ENCODE measurements around the gene IQCM.
"Not testable (repeated sequence)": the region's sequence is repeated elsewhere in the genome, so short reads cannot be mapped to it uniquely, and the experiment has no call there.

IQCM gene

DNA sequence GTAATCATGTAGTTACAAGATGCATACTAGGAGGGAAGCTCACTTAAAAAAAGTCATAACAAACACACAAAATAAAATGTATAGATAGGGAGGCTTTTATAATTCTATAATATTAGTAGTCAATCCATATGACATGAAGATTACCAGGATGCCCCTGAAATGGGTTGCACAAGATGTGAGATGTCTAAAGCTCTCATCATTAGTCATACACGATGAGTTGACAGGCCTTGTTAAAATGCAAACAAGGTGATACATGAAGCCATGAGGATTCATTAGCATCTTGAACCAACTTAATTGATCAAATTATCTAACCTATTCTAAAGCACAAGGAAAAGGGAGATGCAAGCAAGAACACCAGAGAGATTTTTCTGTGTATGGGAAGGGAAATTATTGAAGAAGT lies 470.2 kb downstream of the IQCM start:
- H3K27me3 Mint-ChIP-seq (ENCODE audit: low read depth) = no peaks in the 10 kb centered on the region
- no peaks in the 10 kb centered on the region for H3K4me1 Mint-ChIP-seq (ENCODE audit: low read depth)
- H3K27ac Mint-ChIP-seq = no peak overlapping the region
- no peaks in the 10 kb centered on the region for H3K36me3 Mint-ChIP-seq (ENCODE audit: low read depth)
- no peak overlapping the region for H3K4me3 Mint-ChIP-seq
- H3K9me3 Mint-ChIP-seq = no peaks in the 10 kb centered on the region

DNA sequence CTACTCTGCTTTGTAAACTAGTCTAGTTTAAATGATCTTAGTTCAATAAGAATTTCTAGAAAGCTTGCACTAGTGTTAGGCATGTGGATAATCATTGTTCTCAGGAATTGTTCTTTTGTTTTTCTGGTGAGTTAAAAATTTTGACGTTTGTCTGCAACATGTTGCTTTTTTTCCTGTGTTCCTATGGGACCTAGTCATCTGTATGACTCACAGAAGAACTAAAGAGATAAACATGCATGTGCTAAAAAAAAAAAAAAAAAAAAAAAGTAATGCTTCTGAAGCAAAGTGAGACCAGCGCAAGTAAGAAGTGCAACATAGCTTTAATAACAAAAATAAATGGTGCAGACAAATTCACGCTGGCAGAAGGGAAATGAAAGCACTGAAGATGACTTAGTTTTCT lies 471.2 kb downstream of the IQCM start:
- Mint-ChIP-seq H3K4me3 (no peak overlapping the region), H3K27ac (no peak overlapping the region), H3K27me3 (ENCODE audit: low read depth) (no peaks in the 10 kb centered on the region)

DNA sequence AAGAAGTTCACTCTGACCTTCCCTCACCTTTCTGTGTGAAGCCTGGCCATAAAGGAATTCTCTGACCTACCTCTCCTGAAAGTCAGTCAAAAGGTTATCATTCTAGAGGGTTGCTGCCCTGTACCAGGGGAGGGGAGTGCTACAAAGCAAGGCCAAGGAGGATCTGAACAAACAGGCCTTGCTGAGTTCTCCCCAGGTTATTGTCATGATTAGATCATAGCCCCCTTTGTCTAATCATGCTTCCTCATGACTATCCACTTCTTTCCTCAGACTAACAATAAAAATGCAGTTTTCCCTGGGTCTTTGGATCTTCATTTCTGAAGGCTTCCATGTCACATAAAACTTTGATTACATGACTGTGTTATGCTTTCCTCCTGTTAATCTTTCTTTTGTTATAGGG lies 472.0 kb downstream of the IQCM start:
- Mint-ChIP-seq H3K4me1 (ENCODE audit: low read depth) (no peaks in the 10 kb centered on the region), H3K36me3 (ENCODE audit: low read depth) (no peaks in the 10 kb centered on the region), H3K4me3 (no peak overlapping the region), H3K27me3 (ENCODE audit: low read depth) (no peaks in the 10 kb centered on the region), H3K9me3 (peaks cover 4% of the 10 kb centered on the region), H3K27ac (no peak overlapping the region)

More for the DNA sequence above, 471.2 kb downstream of the IQCM start:
- Mint-ChIP-seq H3K9me3 (no peaks in the 10 kb centered on the region), H3K4me1 (ENCODE audit: low read depth) (no peaks in the 10 kb centered on the region), H3K36me3 (ENCODE audit: low read depth) (no peaks in the 10 kb centered on the region)

DNA sequence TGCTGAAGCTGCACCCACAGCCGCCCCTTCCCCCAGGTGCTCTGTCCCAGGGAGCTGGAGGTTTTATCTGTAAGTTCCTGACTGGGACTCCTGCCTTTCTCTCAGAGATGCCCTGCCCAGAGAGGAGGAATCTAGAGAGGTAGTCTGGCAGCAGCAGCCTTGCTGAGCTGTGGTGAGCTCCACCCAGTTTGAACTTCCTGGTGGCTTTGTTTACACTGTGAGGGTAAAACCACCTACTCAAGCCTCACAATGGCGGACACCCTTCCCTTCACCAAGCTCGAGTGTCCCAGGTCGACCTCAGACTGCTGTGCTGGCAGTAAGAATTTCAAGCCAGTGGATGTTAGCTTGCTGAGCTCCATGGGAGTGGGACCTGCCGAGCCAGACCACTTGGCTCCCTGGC lies 474.5 kb downstream of the IQCM start:
- H3K27ac Mint-ChIP-seq = not testable (repeated sequence)

DNA sequence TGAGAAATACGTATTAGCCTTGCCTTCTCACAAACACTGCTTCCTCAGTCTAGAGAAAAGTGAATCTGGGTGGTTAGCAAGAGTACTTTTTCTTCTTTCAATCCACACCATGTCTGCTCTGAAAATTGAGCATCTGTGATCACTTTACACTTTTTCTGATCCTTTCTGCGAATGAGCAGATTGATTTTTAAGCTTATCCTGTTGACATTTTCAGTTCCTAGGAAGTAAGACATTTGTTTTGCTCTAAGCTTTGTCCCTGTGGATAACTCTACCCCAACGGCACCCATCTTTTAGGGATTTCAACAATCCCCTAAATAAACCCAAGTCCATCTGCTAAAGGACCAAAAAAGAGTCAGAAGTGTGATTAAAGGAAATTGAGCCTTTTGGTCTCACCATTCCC lies 487.5 kb downstream of the IQCM start:
- H3K9me3 Mint-ChIP-seq = peaks cover 15% of the 10 kb centered on the region
- H3K27me3 Mint-ChIP-seq (ENCODE audit: low read depth) = no peaks in the 10 kb centered on the region
- no peak overlapping the region for H3K4me3 Mint-ChIP-seq
- H3K27ac Mint-ChIP-seq = no peak overlapping the region
- H3K4me1 Mint-ChIP-seq (ENCODE audit: low read depth) = no peaks in the 10 kb centered on the region
- no peaks in the 10 kb centered on the region for H3K36me3 Mint-ChIP-seq (ENCODE audit: low read depth)

More for the DNA sequence above, 474.5 kb downstream of the IQCM start:
- H3K9me3 Mint-ChIP-seq; H3K36me3 Mint-ChIP-seq (ENCODE audit: low read depth); H3K4me1 Mint-ChIP-seq (ENCODE audit: low read depth); H3K27me3 Mint-ChIP-seq (ENCODE audit: low read depth); H3K4me3 Mint-ChIP-seq: not testable (repeated sequence)

DNA sequence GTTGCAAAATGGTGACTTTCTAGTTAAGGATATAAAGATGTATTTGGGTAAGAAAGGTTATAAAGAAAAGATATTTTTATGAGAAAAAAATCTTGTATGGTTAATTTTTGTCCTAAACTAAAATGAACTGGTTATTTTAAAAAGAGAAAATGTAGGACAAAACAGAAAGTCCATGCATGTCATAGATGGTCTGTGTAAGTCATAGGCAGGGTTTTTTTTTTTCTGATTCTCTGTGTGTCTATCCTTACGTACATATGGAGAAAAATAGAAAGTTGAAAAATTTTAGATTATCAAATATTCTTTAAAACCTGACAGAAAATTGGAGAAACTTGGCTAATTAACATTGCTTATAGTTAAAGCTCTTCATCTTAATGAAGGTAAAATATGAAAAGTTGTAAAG lies 493.4 kb downstream of the IQCM start:
- Mint-ChIP-seq H3K27ac (no peak overlapping the region), H3K27me3 (ENCODE audit: low read depth) (no peaks in the 10 kb centered on the region), H3K4me3 (no peak overlapping the region), H3K4me1 (ENCODE audit: low read depth) (no peaks in the 10 kb centered on the region), H3K9me3 (peaks cover 24% of the 10 kb centered on the region), H3K36me3 (ENCODE audit: low read depth) (no peaks in the 10 kb centered on the region)

DNA sequence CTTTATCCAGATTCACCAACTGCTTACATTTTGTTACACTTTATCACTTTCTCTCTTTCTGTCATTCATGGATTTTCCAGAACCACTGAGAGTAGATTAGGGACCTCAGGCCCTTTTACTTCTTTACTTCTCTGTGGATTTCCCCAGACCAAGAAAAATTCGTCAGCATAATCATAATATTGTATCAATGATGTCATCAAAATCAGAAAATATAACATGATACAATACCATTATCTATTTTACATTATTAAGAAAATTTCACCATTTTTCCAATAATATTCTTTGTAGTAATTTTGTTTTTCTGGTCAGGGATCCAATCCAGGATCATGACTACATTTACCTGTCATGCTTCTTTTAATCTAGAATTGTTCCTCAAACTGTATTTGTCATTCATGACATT lies 494.2 kb downstream of the IQCM start:
- no peak overlapping the region for H3K27ac Mint-ChIP-seq
- H3K9me3 Mint-ChIP-seq = peaks cover 24% of the 10 kb centered on the region

DNA sequence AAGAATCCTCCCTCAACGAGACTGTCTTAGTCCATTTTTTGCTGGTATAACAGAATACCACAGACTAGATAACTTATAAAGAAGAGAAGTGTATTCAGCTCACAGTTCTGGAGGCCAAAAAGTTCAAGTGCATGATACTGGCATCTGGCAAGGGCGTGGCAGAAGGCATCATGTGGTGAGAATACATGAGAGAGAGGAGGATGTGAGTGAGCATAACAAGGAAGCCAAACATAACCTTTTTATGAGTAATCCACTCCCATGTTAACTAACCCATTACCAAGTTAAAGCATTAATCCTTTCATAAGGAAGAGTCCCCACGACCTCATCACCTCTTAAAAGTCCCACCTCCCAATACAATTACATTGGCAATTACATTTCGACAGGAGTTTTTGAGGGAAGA lies 504.6 kb downstream of the IQCM start:
- Mint-ChIP-seq H3K27ac (no peak overlapping the region), H3K27me3 (ENCODE audit: low read depth) (no peaks in the 10 kb centered on the region), H3K9me3 (peaks cover 3% of the 10 kb centered on the region), H3K4me1 (ENCODE audit: low read depth) (no peaks in the 10 kb centered on the region), H3K4me3 (no peak overlapping the region), H3K36me3 (ENCODE audit: low read depth) (no peaks in the 10 kb centered on the region)

More for the DNA sequence above, 494.2 kb downstream of the IQCM start:
- Mint-ChIP-seq H3K36me3 (ENCODE audit: low read depth) (no peaks in the 10 kb centered on the region), H3K27me3 (ENCODE audit: low read depth) (no peaks in the 10 kb centered on the region), H3K4me1 (ENCODE audit: low read depth) (no peaks in the 10 kb centered on the region), H3K4me3 (no peak overlapping the region)

DNA sequence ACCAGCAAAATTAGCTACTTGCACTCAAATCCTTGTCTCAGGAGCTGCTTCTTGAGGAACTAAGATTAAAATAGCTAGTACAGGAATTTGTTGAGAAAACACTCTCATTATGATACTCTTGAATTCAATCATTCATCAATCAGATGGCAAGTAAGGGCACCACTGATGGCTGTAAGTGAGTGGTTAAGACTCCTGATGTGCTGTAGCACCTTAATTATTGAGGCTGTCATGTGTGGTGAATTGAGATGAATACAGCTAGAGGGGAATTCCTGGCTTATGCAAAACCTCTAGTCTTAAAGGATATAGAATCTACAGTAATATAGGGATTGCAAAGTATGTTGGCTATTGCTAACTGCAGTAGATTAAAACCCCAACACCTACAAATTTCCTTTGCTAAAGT lies 509.1 kb downstream of the IQCM start:
- Mint-ChIP-seq H3K9me3 (peaks cover 3% of the 10 kb centered on the region), H3K4me1 (ENCODE audit: low read depth) (no peaks in the 10 kb centered on the region), H3K4me3 (no peak overlapping the region), H3K36me3 (ENCODE audit: low read depth) (no peaks in the 10 kb centered on the region), H3K27ac (no peak overlapping the region), H3K27me3 (ENCODE audit: low read depth) (no peaks in the 10 kb centered on the region)
